Natural killer cell (primary cell): ENCODE results near the gene GRM1. TPM values are rescaled to one million over a fixed set of nuclear protein-coding genes. Genes with fewer than 3 reads are reported as not detected.

Experiments used
- ATAC-seq, 3 donors: fragments of 150-1000 bp in 2 of 3; fragments of 200-7000 bp in 1 of 3; cut with Tn5 transposase; 1 replicate in 1 of 3; 2 replicates in 2 of 3; pipeline ENCODE4 v1.10.0; 2021; ENCODE audit warnings: mild to moderate bottlenecking in 2 of 3, moderate library complexity in 2 of 3
- DNase-seq, 2 donors: peaks; one replicate each; pipeline versions ENCODE4 v3.0.0 to v3.0.0-alpha.2; 2013 to 2021; ENCODE audit warnings: mixed read lengths in 1 of 2
- H3K27ac ChIP-seq: one replicate; pipeline ENCODE4 v1.5.1; 2013; ENCODE audit warnings: mild to moderate bottlenecking, low read length
- H3K27me3 ChIP-seq: one replicate; pipeline ENCODE4 v1.6.1; 2013; ENCODE audit warnings: low read length; ENCODE audit not compliant: control insufficient read depth, insufficient read depth
- H3K36me3 ChIP-seq: one replicate; pipeline ENCODE4 v1.6.1; 2013; ENCODE audit warnings: low read length; ENCODE audit not compliant: control insufficient read depth, insufficient read depth
- H3K4me1 ChIP-seq: one replicate; pipeline ENCODE4 v1.6.1; 2013; ENCODE audit warnings: low read length; ENCODE audit not compliant: control insufficient read depth, insufficient read depth
- H3K4me3 ChIP-seq: one replicate; pipeline ENCODE4 v1.5.1; 2013; ENCODE audit warnings: low read length
- H3K9me3 ChIP-seq: one replicate; pipeline ENCODE4 v1.6.1; 2013; ENCODE audit warnings: low read length; ENCODE audit not compliant: control insufficient read depth, insufficient read depth
- H3K27ac Mint-ChIP-seq, 2 donors: one replicate each; pipeline ENCODE4 v1.8.0; 2022; ENCODE audit warnings: mild to moderate bottlenecking in 2 of 2, mixed read lengths in 2 of 2, moderate library complexity in 1 of 2
- H3K27me3 Mint-ChIP-seq, 2 donors: one replicate each; pipeline ENCODE4 v1.8.0; 2022; ENCODE audit warnings: low read depth in 2 of 2, mixed read lengths in 2 of 2
- H3K36me3 Mint-ChIP-seq: one replicate; pipeline ENCODE4 v1.8.0; 2022; ENCODE audit warnings: mixed read lengths
- H3K4me1 Mint-ChIP-seq, 2 donors: one replicate each; pipeline ENCODE4 v1.8.0; 2022; ENCODE audit warnings: mixed read lengths in 2 of 2
- H3K4me3 Mint-ChIP-seq: one replicate; pipeline ENCODE4 v1.8.0; 2022; ENCODE audit warnings: mild to moderate bottlenecking, moderate library complexity, mixed read lengths
- H3K9me3 Mint-ChIP-seq, 2 donors: one replicate each; pipeline ENCODE4 v1.8.0; 2022; ENCODE audit warnings: mixed read lengths in 2 of 2
- WGBS: methylation state at CpG from one replicate; pipeline ENCODE4 v1.1.7; 2013; ENCODE audit warnings: missing lambda C conversion rate; ENCODE audit not compliant: insufficient coverage; 5-methylcytosine and 5-hydroxymethylcytosine counted together
- intact Hi-C: fragments of 100-400 bp; cut with micrococcal nuclease; formaldehyde crosslinking; loops from one replicate; pipeline ENCODE4 v1.14.2; 2022
- total RNA-seq, 4 donors: library from RNA; stranded (reverse); fragments of 120-200 nt in 1 of 4; gene quantifications; one replicate each; pipeline versions ENCODE4 v1.2.3 to v1.2.4, GENCODE V29; 2013 to 2022
- TF ChIP-seq, protein P1 (sequence below): fragments of 200-600 bp; IDR thresholded peaks from one replicate; pipeline ENCODE4 v1.8.0; 2022; ENCODE audit warnings: antibody characterized with exemption

Gene GRM1
- total RNA-seq, 3 donors from 2014 or later (not counting 1 experiment from before 2014, with no cell fraction given), result not detected

GRCh38 chr6:146312608-146313007, 283.7 kb downstream of the GRM1 start:
- Mint-ChIP-seq H3K4me3 (no peak overlapping the region), H3K27ac (no peak overlapping the region), H3K27me3 (no peaks in the 10 kb centered on the region), H3K36me3 (no peaks in the 10 kb centered on the region), H3K9me3 (peaks cover 3 to 4% of the 10 kb centered on the region in 2 donors), H3K4me1 (no peaks in the 10 kb centered on the region)
- 91% methylated on average over 2 of the region's 2 CpGs for WGBS
- Histone ChIP-seq H3K27ac (no peak overlapping the region), H3K4me1 (no peaks in the 10 kb centered on the region), H3K4me3 (no peak overlapping the region), H3K36me3 (no peaks in the 10 kb centered on the region), H3K27me3 (no peaks in the 10 kb centered on the region), H3K9me3 (no peaks in the 10 kb centered on the region)
- DNase-seq, result no peak
- TF ChIP-seq, protein P1, sequence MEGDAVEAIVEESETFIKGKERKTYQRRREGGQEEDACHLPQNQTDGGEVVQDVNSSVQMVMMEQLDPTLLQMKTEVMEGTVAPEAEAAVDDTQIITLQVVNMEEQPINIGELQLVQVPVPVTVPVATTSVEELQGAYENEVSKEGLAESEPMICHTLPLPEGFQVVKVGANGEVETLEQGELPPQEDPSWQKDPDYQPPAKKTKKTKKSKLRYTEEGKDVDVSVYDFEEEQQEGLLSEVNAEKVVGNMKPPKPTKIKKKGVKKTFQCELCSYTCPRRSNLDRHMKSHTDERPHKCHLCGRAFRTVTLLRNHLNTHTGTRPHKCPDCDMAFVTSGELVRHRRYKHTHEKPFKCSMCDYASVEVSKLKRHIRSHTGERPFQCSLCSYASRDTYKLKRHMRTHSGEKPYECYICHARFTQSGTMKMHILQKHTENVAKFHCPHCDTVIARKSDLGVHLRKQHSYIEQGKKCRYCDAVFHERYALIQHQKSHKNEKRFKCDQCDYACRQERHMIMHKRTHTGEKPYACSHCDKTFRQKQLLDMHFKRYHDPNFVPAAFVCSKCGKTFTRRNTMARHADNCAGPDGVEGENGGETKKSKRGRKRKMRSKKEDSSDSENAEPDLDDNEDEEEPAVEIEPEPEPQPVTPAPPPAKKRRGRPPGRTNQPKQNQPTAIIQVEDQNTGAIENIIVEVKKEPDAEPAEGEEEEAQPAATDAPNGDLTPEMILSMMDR, result no peak
- intact Hi-C loops, result no loop called here
- no peak for ATAC-seq

- no peak overlapping the region for H3K27ac ChIP-seq
- TF ChIP-seq, protein P1, result no peak
- no peaks in the 10 kb centered on the region for H3K27me3 ChIP-seq
- Mint-ChIP-seq H3K4me3 (no peak overlapping the region), H3K36me3 (no peaks in the 10 kb centered on the region), H3K4me1 (no peaks in the 10 kb centered on the region), H3K27ac (no peak overlapping the region), H3K9me3 (peaks cover 3 to 6% of the 10 kb centered on the region in 2 donors), H3K27me3 (no peaks in the 10 kb centered on the region)
- DNase-seq, result no peak
- H3K4me3 ChIP-seq, result no peak overlapping the region
- no peaks in the 10 kb centered on the region for H3K4me1 ChIP-seq
- intact Hi-C loops, result no loop called here
- no peaks in the 10 kb centered on the region for H3K36me3 ChIP-seq
- whole genome bisulfite sequencing, result 81% methylated on average over 3 of the region's 4 CpGs
- no peak for ATAC-seq
- H3K9me3 ChIP-seq, result no peaks in the 10 kb centered on the region
These were observed 286.7 kb downstream of the GRM1 start for GRCh38 chr6:146315381-146316174.

DNA sequence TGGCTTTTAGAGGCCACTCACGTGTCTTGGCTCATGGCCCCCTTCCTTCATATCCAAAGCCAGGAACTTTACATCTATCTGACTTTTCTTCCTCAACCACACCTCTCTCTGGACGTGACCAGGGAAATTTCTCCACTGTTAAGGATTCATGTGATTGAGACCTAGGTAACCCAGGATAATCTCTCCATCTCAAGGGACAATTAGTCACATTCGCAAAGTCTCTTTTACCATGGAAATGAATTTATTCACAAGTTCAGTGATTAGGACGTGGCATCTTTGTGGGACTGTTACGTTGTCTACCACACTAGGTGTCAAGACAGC, 287.3 kb downstream of the GRM1 start:
- H3K36me3 ChIP-seq, result no peaks in the 10 kb centered on the region
- H3K4me1 ChIP-seq, result no peaks in the 10 kb centered on the region
- no peak overlapping the region for H3K27ac Mint-ChIP-seq
- no peak overlapping the region for H3K4me3 ChIP-seq
- 80% methylated on average over 5 of the region's 5 CpGs for WGBS
- H3K27me3 ChIP-seq, result no peaks in the 10 kb centered on the region
- no peaks in the 10 kb centered on the region for H3K27me3 Mint-ChIP-seq
- TF ChIP-seq, protein P1, result no peak
- no peak for DNase-seq
- peaks cover 3 to 10% of the 10 kb centered on the region in 2 donors for H3K9me3 Mint-ChIP-seq
- no peaks in the 10 kb centered on the region for H3K36me3 Mint-ChIP-seq
- H3K4me3 Mint-ChIP-seq, result no peak overlapping the region
- no peaks in the 10 kb centered on the region for H3K9me3 ChIP-seq
- no peaks in the 10 kb centered on the region for H3K4me1 Mint-ChIP-seq
- ATAC-seq, result no peak
- H3K27ac ChIP-seq, result no peak overlapping the region
- intact Hi-C loops, result no loop called here

- Mint-ChIP-seq H3K4me1 (no peaks in the 10 kb centered on the region), H3K27me3 (no peaks in the 10 kb centered on the region)
These were observed 302.2 kb downstream of the GRM1 start for GRCh38 chr6:146331013-146331412.

More at GRCh38 chr6:146331013-146331412, 302.2 kb downstream of the GRM1 start:
- DNase-seq (no peak), ATAC-seq (no peak)
- Histone ChIP-seq H3K27ac (no peak overlapping the region), H3K4me1 (no peaks in the 10 kb centered on the region), H3K27me3 (no peaks in the 10 kb centered on the region), H3K4me3 (no peak overlapping the region), H3K36me3 (no peaks in the 10 kb centered on the region), H3K9me3 (no peaks in the 10 kb centered on the region)
- Mint-ChIP-seq H3K9me3 (peaks cover 2 to 9% of the 10 kb centered on the region in 2 donors), H3K4me3 (no peak overlapping the region), H3K27ac (no peak overlapping the region), H3K36me3 (no peaks in the 10 kb centered on the region)
- intact Hi-C loops, result no loop called here
- TF ChIP-seq, protein P1, result no peak
- WGBS, result 63% methylated on average over 3 of the region's 3 CpGs
